Heart right ventricle (tissue), 16 donors: ENCODE data around the gene GPRIN1. TPM values are rescaled to one million over a fixed set of nuclear protein-coding genes. Genes with fewer than 3 reads are reported as not detected.
"Not testable (repeated sequence)": the region's sequence is repeated elsewhere in the genome, so short reads cannot be mapped to it uniquely, and the experiment has no call there.

Experiments used
- ATAC-seq, 8 donors: fragments of 200-7000 bp; cut with Tn5 transposase; one replicate each; pipeline ENCODE4 v1.9.1; 2020; ENCODE audit warnings: mild to moderate bottlenecking in 8 of 8, moderate library complexity in 8 of 8, moderate number of reproducible peaks in 1 of 8
- DNase-seq, 2 donors: peaks; one replicate each; pipeline ENCODE4 v3.0.0-alpha.2; 2020
- H3K27ac ChIP-seq, 10 donors: fragments of 200-600 bp; sonication (generic) in 2 of 10; one replicate each; pipeline versions ENCODE4 v1.5.0 to v1.8.0; 2020 to 2022; ENCODE audit warnings: mild to moderate bottlenecking in 3 of 10
- H3K27me3 ChIP-seq, 7 donors: fragments of 200-600 bp; one replicate each; pipeline ENCODE4 v1.8.0; 2021 to 2022; ENCODE audit warnings: mild to moderate bottlenecking in 2 of 7
- H3K36me3 ChIP-seq, 9 donors: fragments of 200-600 bp; sonication (generic) in 1 of 9; one replicate each; pipeline versions ENCODE4 v1.5.0 to v1.8.0; 2020 to 2022; ENCODE audit warnings: mild to moderate bottlenecking in 2 of 9
- H3K4me1 ChIP-seq, 9 donors: fragments of 200-600 bp; sonication (generic) in 1 of 9; one replicate each; pipeline versions ENCODE4 v1.5.0 to v1.8.0; 2020 to 2022; ENCODE audit warnings: mild to moderate bottlenecking in 4 of 9
- H3K4me3 ChIP-seq, 10 donors: fragments of 200-600 bp; sonication (generic) in 2 of 10; one replicate each; pipeline versions ENCODE4 v1.5.0 to v1.8.0; 2020 to 2022; ENCODE audit warnings: mild to moderate bottlenecking in 7 of 10, moderate library complexity in 2 of 10
- H3K9me3 ChIP-seq, 11 donors: fragments of 200-600 bp in 10 of 11; sonication (generic) in 2 of 11; one replicate each; pipeline versions ENCODE4 v1.5.0 to v1.8.0; 2013 to 2022; ENCODE audit warnings: mild to moderate bottlenecking in 2 of 11, control low read depth in 1 of 11, moderate library complexity in 1 of 11
- WGBS, 2 donors: extraction: QIAGEN DNeasy Blood & Tissue Kit; methylation state at CpG; one replicate each; pipeline ENCODE4 v1.1.7; 2013; ENCODE audit warnings: inconsistent platforms in 1 of 2; 5-methylcytosine and 5-hydroxymethylcytosine counted together
- intact Hi-C, 10 donors: fragments of 100-400 bp; cut with DNase I; formaldehyde crosslinking; loops; one replicate each; pipeline versions ENCODE4 v1.11.1 to v1.14.2; 2022
- polyA plus RNA-seq, 2 donors: library from polyadenylated mRNA; stranded (reverse); fragments of 200-250 nt; gene quantifications; one replicate each; pipeline ENCODE4 v1.2.3, GENCODE V29; 2013
- total RNA-seq, 10 donors: library from RNA; stranded (reverse); fragmentation: NEBNext Ultra II Directional in 3 of 10; extraction: Animal tissue kit (Norgen Biotek cat#: 25700) in 3 of 10; gene quantifications; one replicate each; pipeline versions ENCODE4 v1.2.1 to v1.2.4, GENCODE V29; 2021 to 2023
- TF ChIP-seq, protein P1 (sequence below), 9 donors: fragments of 200-600 bp; sonication (generic) in 2 of 9; IDR thresholded peaks; one replicate each; pipeline versions ENCODE4 v1.5.0 to v1.8.0; 2021 to 2022; ENCODE audit warnings: antibody characterized with exemption in 9 of 9, mild to moderate bottlenecking in 5 of 9, moderate library complexity in 1 of 9
- donor health status: Arrhythmogenic right ventricular cardiomyopathy.
- donor health status: ischemic (EF 13 %, LVEDD 7.1; RV severe dilation, severe dysfunction).
- donor health status: healthy with polysubstance abuse.
- donor health status: DM: no; HTN: yes; CAD: no.
- donor health status: DM: no; HTN: no; CAD: no.
- donor health status: ischemic (EF 25% LVEDD 6.9; RV normal size, moderate dysfunction).
- donor health status: ischemic (EF 25% LVEDD 5.7; RV mildly dilated, moderate dysfunction).
- donor health status: healthy.
- donor health status: DM: yes; HTN: yes; CAD: no.
- donor health status: Ischemic cardiomyopathy.
- donor health status: ischemic (EF 35%, LVEDD 5.7; RV mildly dilated, moderate dysfunction).
- donor health status: nonischemic (EF 11% LVEDD 7.7; RV severe dilation, severe dysfunction).
- donor health status: DM: yes; HTN: yes; CAD: no.
- donor health status: PGD.
- donor health status: ischemic (EF 29% LVEDD 5.4; RV normal size, mild dysfunction).
- donor health status: nonischemic (EF 23%, LVEDD 6.1; RV moderate dilation, normal function).

GPRIN1 gene
- total and polyA plus RNA-seq, 12 donors: 0.06 to 1.0 (median 0.36) TPM

DNA sequence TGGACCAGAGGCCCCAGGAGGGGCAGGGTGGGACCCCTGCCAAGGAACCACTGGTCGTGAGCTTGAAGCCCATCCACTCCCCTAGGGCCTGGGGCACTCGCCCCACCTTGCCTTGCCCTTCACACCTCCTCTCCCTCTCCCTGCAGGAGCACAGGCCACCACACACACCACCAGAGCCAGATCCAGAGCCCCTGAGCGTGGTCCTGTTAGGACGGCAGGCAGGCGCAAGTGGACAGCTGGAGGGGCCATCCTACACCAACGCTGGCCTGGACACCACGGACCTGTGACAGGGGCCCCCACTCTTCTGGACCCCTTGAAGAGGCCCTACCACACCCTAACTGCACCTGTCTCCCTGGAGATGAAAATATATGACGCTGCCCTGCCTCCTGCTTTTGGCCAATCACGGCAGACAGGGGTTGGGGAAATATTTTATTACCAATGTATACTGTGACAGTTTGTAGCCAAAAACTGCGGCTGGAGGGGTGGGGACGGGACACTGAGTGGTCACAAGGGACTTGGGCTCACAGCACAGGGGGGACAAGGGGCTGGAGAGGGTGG is 14.5 kb downstream of the GPRIN1 start:
- no peak for ATAC-seq
- Histone ChIP-seq H3K27ac (no peak overlapping the region), H3K9me3 (no peaks in the 10 kb centered on the region), H3K4me1 (peaks cover 0 to 4% (median 0%) of the 10 kb centered on the region in 9 donors), H3K27me3 (peaks cover 0 to 34% (median 8%) of the 10 kb centered on the region in 7 donors), H3K4me3 (no peak overlapping the region), H3K36me3 (no peaks in the 10 kb centered on the region)
- intact Hi-C loops: loop anchor here in 1 of 10 donors (10.0 kb wide), 1 partner anchor 181 kb away; the partner anchor contains the start of gene CLTB
- 80% methylated on average over 11 of the region's 11 CpGs for WGBS, 2 donors
- no peak for DNase-seq
- TF ChIP-seq, protein P1, sequence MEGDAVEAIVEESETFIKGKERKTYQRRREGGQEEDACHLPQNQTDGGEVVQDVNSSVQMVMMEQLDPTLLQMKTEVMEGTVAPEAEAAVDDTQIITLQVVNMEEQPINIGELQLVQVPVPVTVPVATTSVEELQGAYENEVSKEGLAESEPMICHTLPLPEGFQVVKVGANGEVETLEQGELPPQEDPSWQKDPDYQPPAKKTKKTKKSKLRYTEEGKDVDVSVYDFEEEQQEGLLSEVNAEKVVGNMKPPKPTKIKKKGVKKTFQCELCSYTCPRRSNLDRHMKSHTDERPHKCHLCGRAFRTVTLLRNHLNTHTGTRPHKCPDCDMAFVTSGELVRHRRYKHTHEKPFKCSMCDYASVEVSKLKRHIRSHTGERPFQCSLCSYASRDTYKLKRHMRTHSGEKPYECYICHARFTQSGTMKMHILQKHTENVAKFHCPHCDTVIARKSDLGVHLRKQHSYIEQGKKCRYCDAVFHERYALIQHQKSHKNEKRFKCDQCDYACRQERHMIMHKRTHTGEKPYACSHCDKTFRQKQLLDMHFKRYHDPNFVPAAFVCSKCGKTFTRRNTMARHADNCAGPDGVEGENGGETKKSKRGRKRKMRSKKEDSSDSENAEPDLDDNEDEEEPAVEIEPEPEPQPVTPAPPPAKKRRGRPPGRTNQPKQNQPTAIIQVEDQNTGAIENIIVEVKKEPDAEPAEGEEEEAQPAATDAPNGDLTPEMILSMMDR (IDR thresholded peaks at IDR 0.05): no peak

DNA sequence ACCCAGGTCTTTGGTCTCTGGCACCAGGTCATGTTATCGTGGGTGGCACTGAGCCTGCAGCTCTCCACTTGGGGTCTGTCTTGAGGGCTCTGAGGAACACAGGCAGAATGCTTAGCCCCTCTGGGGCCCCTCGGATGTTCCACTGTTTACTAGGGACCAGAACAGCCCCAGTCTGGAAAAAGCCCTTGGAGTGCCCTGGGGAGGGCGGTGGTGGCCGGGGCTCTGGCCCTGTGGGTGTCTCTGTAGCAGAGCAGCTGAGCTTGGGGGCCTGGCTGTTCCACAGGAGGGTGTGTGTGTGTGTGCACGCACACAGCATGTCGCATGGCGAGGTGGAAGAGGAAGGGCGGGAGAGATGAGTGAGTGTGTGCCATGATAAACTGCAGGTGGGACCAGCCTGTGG is 15.4 kb downstream of the GPRIN1 start:
- ATAC-seq (no peak), DNase-seq (no peak)
- Histone ChIP-seq H3K4me3 (no peak overlapping the region), H3K4me1 (peaks cover 0 to 4% (median 0%) of the 10 kb centered on the region in 9 donors), H3K27me3 (peaks cover 0 to 34% (median 8%) of the 10 kb centered on the region in 7 donors), H3K9me3 (no peaks in the 10 kb centered on the region), H3K27ac (no peak overlapping the region), H3K36me3 (no peaks in the 10 kb centered on the region)
- intact Hi-C loops: loop anchor here in 1 of 10 donors (10.0 kb wide), 1 partner anchor 180 kb away; the partner anchor contains the start of gene CLTB
- TF ChIP-seq, protein P1 (IDR thresholded peaks at IDR 0.05): no peak
- 84 to 89% methylated on average over 8 of the region's 8 CpGs for WGBS, 2 donors

DNA sequence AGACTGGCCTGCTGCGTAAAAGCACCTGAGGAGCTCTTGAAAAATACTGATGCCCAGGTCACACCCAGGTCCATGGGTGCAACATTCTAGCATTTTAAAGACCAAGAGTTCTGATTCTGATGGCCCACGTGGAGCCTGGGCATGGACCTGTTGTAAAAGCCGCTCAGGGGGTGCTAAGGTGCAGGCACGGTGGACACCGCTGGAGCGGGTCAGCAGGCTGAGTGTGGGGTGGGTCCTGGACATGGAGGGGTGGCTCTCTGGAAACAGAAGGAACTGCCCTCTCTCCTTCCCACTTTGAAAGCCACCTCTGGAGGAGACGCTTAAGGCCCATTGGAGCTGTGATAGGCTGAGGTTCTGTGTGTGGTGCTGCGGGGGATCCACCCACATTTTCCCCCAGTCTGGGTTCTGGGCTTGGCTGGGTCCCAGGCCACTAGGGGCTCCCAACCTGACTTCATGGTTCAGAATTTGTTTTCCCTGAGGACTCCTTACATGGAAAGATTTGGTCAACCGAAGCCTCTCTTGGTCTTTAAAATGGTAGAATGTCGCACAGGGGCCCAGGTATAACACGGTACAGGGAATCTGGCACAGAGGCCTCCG is 16.6 kb downstream of the GPRIN1 start:
- intact Hi-C loops: loop anchor here in 1 of 10 donors (10.0 kb wide), 1 partner anchor 179 kb away; the partner anchor contains the start of gene CLTB
- TF ChIP-seq, protein P1 (IDR thresholded peaks at IDR 0.05): no peak
- Histone ChIP-seq H3K27ac (no peak overlapping the region), H3K4me1 (peaks cover 0 to 4% (median 0%) of the 10 kb centered on the region in 9 donors), H3K4me3 (no peak overlapping the region), H3K36me3 (no peaks in the 10 kb centered on the region), H3K27me3 (peaks cover 0 to 27% (median 8%) of the 10 kb centered on the region in 7 donors), H3K9me3 (no peaks in the 10 kb centered on the region)
- DNase-seq (no peak), ATAC-seq (no peak)
- 90 to 91% methylated on average over 12 of the region's 12 CpGs for WGBS, 2 donors

- no peaks in the 10 kb centered on the region for H3K9me3 ChIP-seq
- peaks cover 0 to 19% (median 8%) of the 10 kb centered on the region in 7 donors for H3K27me3 ChIP-seq
- no peak overlapping the region for H3K27ac ChIP-seq
- no peaks in the 10 kb centered on the region for H3K36me3 ChIP-seq
- TF ChIP-seq, protein P1 (IDR thresholded peaks at IDR 0.05): no peak
- peaks cover 0 to 4% (median 0%) of the 10 kb centered on the region in 9 donors for H3K4me1 ChIP-seq
- 90 to 94% methylated on average over 3 of the region's 3 CpGs for WGBS, 2 donors
- ATAC-seq (no peak), DNase-seq (no peak)
- H3K4me3 ChIP-seq: no peak overlapping the region
- intact Hi-C loops: loop anchor here in 1 of 10 donors (10.0 kb wide), 1 partner anchor 178 kb away; the partner anchor contains the start of gene CLTB
These were observed 17.4 kb downstream of the GPRIN1 start for GRCh38 chr5:176592573-176592972.

DNA sequence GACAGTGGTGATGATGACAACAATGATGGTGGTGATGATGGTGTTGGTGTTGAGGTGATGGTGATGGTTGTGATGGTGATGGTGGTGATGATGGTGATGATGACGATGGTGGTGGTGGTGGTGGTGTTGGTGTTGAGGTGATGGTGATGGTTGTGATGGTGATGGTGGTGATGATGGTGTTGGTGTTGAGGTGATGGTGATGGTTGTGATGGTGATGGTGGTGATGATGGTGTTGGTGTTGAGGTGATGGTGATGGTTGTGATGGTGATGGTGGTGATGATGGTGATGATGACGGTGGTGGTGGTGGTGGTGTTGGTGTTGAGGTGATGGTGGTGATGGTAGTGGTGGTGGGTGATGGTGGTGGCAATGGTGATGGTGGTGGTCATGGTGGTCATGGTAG is 18.3 kb downstream of the GPRIN1 start:
- not testable (repeated sequence) for H3K36me3 ChIP-seq, DNase-seq, H3K27ac ChIP-seq, ATAC-seq, H3K9me3 ChIP-seq, H3K4me1 ChIP-seq, H3K4me3 ChIP-seq
- intact Hi-C loops: loop anchor here in 1 of 10 donors (10.0 kb wide), 1 partner anchor 177 kb away; the partner anchor contains the start of gene CLTB
- H3K27me3 ChIP-seq: peaks cover 0 to 16% (median 8%) of the 10 kb centered on the region in 7 donors
- 51 to 86% methylated on average over 1 to 2 of the region's 2 CpGs for WGBS, 2 donors
